RKO (cell line): ENCODE measurements around the gene IRAK1.

Experiments
- DNase-seq: peaks from one replicate; pipeline ENCODE4 v3.0.0-alpha.2; 2016; ENCODE audit warnings: low spot score

The IRAK1 gene

DNA sequence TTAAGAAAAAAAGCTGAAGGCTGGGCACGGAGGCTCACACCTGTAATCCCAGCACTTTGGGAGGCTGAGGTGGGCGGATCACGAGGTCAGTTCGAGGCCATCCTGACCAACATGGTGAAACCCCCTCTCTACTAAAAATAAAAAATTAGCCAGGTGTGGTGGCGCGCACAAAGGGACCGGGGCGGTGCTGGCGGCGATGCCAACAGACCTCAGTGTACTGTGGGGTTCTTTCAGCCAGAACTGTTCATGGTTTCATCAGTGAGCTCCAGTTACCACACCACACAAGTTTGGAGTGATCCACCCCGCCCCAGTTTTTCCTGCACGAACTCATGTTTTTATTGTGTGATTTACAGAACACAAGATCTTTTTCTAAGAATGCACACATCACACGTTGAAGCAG is 21.2 kb upstream of the IRAK1 start:
- no peak for DNase-seq

DNA sequence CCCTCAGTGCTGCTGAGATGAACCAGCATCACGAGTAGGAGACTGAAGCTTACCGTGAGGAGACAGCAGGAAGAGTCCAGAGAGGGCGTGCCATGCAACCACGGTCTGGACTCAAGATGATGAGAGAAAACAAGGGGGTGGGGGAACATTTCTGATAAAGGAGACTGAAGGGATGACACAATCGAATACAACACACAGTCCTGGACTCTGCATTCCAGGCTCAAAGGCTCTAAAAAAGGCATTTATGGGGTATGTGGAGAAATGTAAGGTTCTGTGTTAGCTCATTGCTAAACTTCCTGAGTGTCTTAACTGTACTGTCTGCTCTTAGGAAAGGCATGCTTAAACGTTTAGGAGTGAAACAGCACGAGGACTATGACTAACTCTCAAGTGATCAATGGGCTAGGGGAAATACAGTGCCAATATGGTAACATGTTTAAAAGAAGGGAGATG is 20.6 kb upstream of the IRAK1 start:
- no peak for DNase-seq

- DNase-seq, result no peak
These were observed 19.9 kb upstream of the IRAK1 start for GRCh38 chrX:154039577-154039976.

GRCh38 chrX:154038656-154039055 is 19.0 kb upstream of the IRAK1 start:
- no peak for DNase-seq

DNA sequence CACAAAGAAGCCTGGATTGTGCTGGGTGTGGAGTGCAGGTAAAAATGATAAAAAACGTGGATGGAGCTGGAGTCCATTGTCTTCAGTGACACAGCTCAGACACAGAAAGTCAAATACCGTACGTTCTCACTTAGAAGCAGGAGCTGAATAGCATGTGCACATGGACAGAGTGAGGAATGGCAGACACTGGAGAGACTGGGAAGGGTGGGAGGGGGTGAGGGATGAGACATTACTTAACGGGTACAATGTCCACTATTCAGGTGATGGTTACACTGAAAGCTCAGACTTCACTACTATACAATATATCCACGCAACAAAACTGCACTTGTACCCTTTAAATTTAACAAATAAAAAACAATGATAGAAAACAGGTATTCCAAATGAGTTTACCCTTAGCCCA is 18.1 kb upstream of the IRAK1 start:
- no peak for DNase-seq

DNA sequence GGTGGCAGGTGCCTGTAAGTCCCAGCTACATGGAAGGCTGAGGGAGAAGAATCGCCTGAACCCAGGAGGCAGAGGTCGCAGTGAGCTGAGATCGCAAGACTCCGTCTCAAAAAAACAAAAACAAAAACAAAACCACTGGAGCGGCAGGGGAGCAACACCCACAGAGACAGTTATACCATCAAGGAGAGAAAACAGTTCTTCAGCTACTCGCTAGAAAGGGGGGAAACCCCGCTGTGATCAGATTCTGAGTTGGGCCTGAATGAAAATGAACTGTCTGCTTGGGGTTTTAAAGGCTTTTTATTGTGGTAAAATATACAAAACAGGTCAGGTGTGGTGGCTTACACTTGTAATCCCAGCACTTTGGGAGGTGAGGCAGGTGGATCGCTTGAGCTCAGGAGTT is 16.8 kb upstream of the IRAK1 start:
- no peak for DNase-seq

DNA sequence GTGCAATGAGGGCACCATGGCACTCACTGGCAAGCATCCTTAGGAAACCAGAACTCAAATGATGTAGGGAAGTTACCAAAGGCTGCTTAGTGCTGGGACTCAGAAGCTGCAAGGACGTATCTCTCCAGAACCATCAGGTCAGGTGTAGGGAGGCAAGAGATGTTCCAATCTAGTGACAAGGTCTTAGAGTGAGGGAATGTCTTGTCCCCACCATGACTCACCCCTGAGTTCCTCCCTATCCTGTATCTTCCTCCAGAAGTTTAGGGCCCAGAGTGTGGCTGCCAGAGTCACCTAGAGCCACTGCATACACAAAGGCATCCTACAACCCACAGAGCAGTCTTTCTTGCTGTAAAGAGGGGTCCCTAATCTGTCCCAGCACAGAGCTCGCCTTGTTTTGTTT is 14.1 kb upstream of the IRAK1 start:
- DNase-seq, result no peak

DNA sequence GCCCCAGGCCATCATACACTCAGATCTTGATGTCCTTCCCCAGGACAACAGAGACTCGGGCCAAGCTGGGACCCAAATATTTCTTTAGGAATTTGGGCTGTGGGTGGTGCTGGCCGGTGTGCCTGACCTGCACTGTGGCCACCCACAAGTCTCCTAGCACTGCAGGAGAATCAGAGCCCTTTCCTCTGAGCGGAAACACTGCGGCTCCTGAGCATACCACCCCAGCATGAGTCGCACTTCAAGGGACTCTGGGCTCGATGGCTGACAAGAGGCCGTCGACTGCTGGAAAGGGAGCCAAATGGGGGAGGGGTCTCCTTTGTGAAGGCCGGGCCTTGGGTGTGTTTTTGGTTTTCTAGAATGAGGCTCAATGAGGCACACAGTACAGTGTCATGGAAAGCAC is 13.0 kb upstream of the IRAK1 start:
- no peak for DNase-seq

- no peak for DNase-seq
These were observed 12.5 kb upstream of the IRAK1 start for GRCh38 chrX:154032160-154032559.

DNA sequence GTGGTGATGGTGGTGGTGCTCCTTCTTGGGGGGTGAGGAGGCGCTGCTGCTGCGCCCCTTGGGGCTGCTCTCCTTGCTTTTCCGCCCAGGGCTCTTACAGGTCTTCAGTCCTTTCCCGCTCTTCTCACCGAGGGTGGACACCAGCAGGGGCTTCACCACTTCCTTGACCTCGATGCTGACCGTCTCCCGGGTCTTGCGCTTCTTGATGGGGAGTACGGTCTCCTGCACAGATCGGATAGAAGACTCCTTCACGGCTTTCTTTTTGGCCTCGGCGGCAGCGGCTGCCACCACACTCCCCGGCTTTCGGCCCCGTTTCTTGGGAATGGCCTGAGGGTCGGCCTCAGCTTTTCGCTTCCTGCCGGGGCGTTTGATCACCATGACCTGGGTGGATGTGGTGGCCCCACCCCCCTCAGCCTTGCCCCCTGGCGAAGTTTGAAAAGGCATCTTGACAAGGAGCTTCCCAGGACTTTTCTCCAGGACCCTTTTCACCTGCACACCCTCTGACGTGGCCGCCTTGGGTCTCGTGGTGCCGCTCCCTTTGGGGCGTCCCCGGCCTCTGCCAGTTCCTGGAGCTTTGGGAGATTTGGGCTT is 11.1 kb upstream of the IRAK1 start:
- no peak for DNase-seq

- no peak for DNase-seq
These were observed 10.6 kb upstream of the IRAK1 start for GRCh38 chrX:154030266-154030665.

DNA sequence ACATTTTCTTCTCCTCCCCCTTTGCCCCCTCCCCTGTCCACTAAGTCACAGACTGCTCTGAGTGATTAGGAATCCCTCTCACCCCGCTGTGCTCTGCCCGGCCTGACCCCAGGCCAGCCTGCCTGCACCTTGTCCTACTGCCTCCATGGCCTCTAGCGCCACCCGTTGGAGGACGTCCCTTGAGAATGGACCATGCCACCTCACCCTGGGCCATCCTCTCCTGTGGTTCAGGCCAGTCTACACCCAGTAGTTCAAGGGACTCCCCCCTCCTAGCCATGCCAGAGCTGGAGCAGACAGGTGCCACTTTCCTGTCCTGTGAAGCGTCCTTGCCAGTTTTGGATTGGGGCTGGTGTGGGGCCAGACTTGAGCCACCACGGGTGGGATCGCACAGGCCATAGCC is 9.7 kb upstream of the IRAK1 start:
- DNase-seq, result no peak

- no peak for DNase-seq
These were observed 8.9 kb upstream of the IRAK1 start for GRCh38 chrX:154028502-154029184.

DNA sequence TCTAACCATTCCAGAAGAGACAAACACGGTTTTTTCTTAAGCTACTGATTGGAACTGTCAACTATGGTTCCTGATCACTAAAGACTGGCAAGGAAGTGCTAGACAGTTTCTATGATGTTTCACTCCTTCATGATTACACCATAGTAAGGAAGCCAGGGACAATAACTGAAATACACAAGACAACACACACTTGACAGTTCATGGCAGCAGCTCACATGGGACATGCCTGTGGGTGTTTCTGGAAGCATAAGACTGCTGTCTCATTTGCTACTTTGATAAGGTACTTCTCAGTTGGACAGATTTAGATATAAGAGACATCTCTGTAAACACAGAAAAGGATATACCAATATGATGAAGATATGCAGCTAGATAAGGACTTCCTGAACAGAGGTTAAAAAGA is 8.3 kb upstream of the IRAK1 start:
- DNase-seq, result no peak

GRCh38 chrX:154027022-154027402 is 7.3 kb upstream of the IRAK1 start:
- DNase-seq, result no peak

DNA sequence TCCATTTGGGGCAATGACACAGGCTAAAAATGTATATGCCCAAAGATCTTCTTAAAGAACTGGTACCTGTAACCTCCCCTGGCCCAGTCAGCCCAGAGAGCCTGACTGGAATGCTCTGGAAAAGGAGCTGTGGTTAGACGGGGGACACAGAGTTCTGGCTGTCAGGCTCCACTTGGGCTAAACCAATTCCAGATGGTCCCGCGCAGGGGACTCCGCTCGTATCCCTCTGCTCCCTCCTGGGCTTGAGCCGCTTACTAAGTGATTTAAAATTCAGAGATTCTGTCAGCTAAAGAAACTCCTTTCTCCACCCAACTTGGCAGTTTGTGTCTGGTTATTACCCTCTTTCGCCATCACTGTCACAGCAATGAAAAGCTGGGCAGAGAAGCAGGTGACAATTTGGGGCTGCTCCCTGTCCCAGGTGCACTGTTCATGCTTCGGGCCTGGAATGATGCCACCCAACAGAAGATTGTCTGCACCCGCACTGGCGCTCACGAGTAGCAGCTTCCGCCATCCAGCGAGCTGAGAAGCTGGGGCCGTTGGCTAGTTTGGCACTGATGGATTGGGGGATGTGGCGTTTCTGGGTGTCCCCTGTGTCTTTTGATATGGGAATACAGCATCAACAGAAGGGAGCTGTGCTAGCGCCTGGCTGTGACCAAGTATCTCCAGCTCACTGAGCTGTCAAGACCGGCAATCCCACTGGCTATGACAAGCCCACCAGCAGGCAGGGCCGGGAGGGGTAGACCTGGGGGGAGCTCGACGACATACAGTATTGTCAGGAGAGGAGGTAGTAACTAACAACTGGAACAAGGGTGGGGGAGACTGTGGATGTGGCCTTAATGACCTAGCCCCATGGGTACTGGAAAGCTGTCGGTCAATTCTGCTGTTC is 6.7 kb upstream of the IRAK1 start:
- DNase-seq, result no peak

DNA sequence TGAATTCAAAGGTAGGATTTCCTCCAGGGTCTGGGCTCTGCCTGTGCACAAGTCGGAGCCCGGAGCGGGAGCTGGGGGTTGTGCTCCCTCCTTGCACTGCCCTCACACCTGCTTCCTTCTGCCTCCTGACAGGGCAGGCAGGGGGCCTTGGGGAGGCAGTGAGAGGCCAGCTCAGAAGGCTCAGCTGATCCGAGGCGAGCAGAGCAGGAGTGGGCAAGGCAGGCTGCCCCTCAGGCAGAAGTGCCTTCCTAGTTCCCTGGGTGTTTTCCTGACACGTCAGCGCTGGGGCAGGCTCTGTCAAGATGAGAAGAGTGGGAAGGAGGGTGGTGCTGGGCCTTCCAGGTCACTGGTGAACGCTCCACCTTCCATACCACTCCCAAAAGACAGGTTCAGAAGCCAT is 5.5 kb upstream of the IRAK1 start:
- DNase-seq, result no peak

- DNase-seq, result no peak
These were observed 4.6 kb upstream of the IRAK1 start for GRCh38 chrX:154024271-154024670.

DNA sequence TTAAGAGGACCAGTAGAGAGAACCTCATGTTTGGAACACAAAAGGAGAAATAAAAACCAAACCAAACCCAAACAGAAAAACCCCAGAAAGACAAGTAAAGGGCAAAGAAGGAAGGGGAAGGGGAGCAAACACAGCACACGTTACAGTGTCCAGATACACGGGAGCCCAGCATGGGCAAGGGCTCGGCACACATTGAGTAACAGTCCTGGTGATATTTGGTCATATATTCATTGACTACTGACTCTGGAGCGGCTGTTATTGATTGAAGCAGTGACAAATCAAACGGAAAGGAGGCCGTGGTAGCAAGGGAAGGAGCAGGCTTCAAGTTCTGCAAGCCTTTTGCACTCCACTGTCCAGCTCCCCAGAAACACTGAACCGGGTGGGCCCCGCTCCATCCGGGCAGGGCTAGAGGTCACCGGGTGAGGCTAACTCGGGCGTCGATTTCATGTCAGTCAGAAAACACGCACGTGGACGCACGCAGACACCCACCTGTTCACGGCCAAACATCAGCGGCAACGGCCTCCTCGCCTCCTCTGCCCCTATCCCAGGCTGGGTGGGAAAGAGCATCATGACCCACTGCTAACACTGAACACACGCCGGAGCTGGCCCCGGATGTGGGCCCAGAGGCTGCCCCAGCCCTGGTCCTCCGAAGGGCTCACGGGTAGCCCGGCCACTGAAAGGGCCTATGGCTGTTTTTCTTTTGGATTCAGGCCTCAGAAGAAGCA is 3.7 kb upstream of the IRAK1 start:
- DNase-seq, result no peak

DNA sequence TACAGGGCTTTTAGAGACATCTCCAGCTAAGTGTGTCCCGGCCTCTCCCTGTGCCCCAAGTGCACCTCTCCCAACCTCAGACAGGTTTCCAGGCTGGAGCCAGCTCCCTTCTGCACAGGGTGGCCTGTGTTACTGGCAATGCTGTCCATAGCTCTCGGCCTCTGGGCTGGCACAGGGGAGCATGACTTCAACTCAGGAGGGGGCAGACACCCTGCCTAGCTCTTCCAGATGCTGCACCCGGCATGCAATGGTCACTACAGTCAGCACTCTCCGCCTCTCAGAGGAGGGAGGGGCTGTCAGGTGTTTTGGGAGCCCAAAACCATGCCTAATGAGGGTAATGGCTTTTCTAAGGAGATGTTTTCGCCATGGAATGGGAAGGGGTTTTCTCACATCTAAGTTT is 2.4 kb upstream of the IRAK1 start:
- DNase-seq, result no peak

- peak; percentile 74 for DNase-seq
These were observed 1.5 kb upstream of the IRAK1 start for GRCh38 chrX:154021131-154021611.

DNA sequence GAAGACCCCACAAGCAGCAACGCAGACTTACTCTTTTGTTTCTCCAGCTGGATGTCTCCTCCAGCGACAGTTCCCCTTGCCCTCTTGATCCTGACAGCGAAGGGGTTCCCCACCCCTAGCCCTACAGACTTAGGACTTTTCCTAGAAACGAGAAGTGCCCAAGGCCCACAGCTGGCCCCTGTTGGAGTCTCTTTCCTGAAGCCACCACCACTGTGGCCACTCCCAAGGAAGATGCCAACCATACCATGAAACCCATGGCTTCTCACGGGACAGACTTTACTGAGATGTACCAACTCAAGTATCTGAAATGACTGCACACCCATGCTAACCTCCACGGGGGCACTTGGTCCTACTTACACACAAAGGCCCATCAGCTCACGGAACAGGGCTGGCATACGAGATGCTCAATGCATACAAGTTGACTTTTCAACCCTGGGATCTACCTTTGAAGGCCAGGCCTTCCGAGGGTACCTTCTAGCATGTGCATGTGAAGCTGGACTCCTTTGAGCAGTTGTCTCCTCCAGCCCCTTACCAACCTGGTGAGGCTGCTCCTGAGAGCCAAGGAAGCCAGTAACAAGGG is 924 bp upstream of the IRAK1 start:
- DNase-seq, result no peak
